Measurements from ENCODE around the gene EIF4E.

DNA sequence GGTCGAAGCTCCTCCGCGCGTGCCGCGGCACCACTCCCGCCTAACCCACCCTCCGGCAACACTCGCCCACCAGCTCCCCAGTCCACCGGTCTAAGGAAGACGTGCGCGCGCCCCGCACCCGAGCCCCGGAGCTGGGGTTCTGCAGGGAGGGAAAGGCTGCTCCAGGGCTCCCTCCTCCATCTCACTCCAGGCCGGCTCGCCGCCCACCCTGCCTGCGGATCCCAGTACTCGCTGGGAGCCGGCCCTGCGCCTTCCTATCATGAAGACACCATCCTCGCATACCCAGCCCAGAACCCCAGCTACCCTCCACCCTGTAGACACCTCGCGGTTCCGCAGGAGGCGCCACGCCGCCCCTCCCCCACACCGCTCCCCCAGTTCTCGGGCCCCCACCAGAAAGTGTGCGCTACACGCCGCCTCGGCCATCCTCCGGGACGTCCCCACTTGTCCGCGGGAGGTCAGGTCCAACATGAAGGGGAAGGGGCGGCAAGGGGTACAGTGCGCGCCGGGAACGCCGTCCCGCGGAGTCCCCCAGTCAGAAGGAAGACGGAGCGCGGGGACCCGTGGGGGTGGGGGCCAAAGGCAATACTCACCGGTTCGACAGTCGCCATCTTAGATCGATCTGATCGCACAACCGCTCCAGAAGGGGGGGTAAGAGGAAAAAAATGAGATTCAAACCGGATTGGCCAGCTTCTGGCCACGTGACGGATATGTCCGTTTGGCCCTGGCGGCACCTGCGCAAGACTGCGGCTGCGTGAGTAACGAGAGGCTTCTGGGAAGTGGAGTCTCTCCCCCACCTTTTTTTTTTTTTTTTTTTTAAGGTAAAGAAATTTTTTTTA is at the start of gene EIF4E:
- TF ChIP-seq CTCF (IDR thresholded peaks at IDR 0.05) (peak in 1 of 4 experiments; percentile 0), POLR2A (IDR thresholded peaks at IDR 0.05) (peak; percentile 32 to 62)
